Activated CD8-positive, alpha-beta memory T cell treated with anti-CD3 and anti-CD28 coated beads, Interleukin-2, amount 50 U/mL, for 48 hours (primary cell): ENCODE data around the gene MAN2B2.
"Not testable (repeated sequence)": the region's sequence is repeated elsewhere in the genome, so short reads cannot be mapped to it uniquely, and the experiment has no call there.

Experiments used
- DNase-seq: peaks from one replicate; pipeline ENCODE4 v3.0.0-alpha.2; 2020

MAN2B2 gene

GRCh38 chr4:6618386-6619115 is 43.6 kb downstream of the MAN2B2 start:
- no peak for DNase-seq

- no peak for DNase-seq
These were observed 44.1 kb downstream of the MAN2B2 start for GRCh38 chr4:6619116-6619465.

- no peak for DNase-seq
These were observed 44.7 kb downstream of the MAN2B2 start for GRCh38 chr4:6619466-6620255.

- no peak for DNase-seq
These were observed 45.3 kb downstream of the MAN2B2 start for GRCh38 chr4:6620296-6620695.

- no peak for DNase-seq
These were observed 46.0 kb downstream of the MAN2B2 start for GRCh38 chr4:6620891-6621555.

GRCh38 chr4:6621556-6621927 is 46.6 kb downstream of the MAN2B2 start:
- DNase-seq, result no peak

- no peak for DNase-seq
These were observed 47.8 kb downstream of the MAN2B2 start for GRCh38 chr4:6622744-6623143.

- no peak for DNase-seq
These were observed 50.3 kb downstream of the MAN2B2 start for GRCh38 chr4:6625256-6625655.

- DNase-seq, result no peak
These were observed 51.1 kb downstream of the MAN2B2 start for GRCh38 chr4:6626066-6626465.

- no peak for DNase-seq
These were observed 52.8 kb downstream of the MAN2B2 start for GRCh38 chr4:6627832-6628231.

GRCh38 chr4:6628484-6628883 is 53.5 kb downstream of the MAN2B2 start:
- not testable (repeated sequence) for DNase-seq

GRCh38 chr4:6632125-6632524 is 57.1 kb downstream of the MAN2B2 start:
- no peak for DNase-seq

- DNase-seq, result no peak
These were observed 58.3 kb downstream of the MAN2B2 start for GRCh38 chr4:6633091-6633906.

- no peak for DNase-seq
These were observed 59.8 kb downstream of the MAN2B2 start for GRCh38 chr4:6634746-6635145.

- DNase-seq, result no peak
These were observed 64.2 kb downstream of the MAN2B2 start for GRCh38 chr4:6639137-6639680.

GRCh38 chr4:6640292-6641163 is 65.5 kb downstream of the MAN2B2 start, which contains the start of gene MRFAP1:
Gene MRFAP1 (plus strand): TSS chr4:6640685. CDS start chr4:6640863, 178 bp downstream.
- DNase-seq, result peak; percentile 94

- peak; percentile 63 for DNase-seq
These were observed 66.4 kb downstream of the MAN2B2 start for GRCh38 chr4:6641164-6641970.

- no peak for DNase-seq
These were observed 67.0 kb downstream of the MAN2B2 start for GRCh38 chr4:6641971-6642320.

- no peak for DNase-seq
These were observed 68.3 kb downstream of the MAN2B2 start for GRCh38 chr4:6643141-6643847.
